ENCODE data around the gene IL10. TPM values are rescaled to one million over a fixed set of nuclear protein-coding genes. Genes with fewer than 3 reads are reported as not detected.

The IL10 gene
- total RNA-seq, 1 donor from 2014 or later = 1.4 TPM

DNA sequence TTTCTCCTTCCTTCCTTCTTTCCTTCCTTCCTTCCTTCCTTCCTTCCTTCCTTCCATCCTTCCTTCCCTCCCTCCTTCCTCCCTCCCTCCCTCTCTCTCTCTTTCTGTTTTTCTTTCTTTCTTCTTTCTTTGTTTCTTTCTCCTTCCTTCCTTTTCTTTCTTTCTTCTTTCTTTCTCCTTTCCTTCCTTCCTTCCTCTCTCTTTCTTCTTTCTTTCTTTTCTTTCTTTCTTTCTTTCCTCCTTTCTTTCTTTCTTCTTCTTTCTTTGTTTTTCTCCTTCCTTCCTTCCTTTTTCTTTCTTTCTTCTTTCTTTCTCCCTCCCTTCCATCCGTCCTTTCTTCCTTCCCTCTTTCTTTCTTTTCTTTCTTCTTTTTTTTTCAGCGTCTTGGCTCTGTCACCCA lies 19.8 kb downstream of the IL10 start:
- TF ChIP-seq, protein P1, sequence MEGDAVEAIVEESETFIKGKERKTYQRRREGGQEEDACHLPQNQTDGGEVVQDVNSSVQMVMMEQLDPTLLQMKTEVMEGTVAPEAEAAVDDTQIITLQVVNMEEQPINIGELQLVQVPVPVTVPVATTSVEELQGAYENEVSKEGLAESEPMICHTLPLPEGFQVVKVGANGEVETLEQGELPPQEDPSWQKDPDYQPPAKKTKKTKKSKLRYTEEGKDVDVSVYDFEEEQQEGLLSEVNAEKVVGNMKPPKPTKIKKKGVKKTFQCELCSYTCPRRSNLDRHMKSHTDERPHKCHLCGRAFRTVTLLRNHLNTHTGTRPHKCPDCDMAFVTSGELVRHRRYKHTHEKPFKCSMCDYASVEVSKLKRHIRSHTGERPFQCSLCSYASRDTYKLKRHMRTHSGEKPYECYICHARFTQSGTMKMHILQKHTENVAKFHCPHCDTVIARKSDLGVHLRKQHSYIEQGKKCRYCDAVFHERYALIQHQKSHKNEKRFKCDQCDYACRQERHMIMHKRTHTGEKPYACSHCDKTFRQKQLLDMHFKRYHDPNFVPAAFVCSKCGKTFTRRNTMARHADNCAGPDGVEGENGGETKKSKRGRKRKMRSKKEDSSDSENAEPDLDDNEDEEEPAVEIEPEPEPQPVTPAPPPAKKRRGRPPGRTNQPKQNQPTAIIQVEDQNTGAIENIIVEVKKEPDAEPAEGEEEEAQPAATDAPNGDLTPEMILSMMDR (IDR thresholded peaks at IDR 0.05) = no peak
- H3K36me3 ChIP-seq = no peaks in the 10 kb centered on the region
- H3K4me1 ChIP-seq = no peaks in the 10 kb centered on the region
- intact Hi-C loops (cut with DNase I) = no loop called here
- DNase-seq (no peak), ATAC-seq (no peak)
- no peak overlapping the region for H3K27ac ChIP-seq
- H3K4me3 ChIP-seq = no peak overlapping the region
- no peaks in the 10 kb centered on the region for H3K27me3 ChIP-seq (ENCODE audit: low read depth)
- H3K9me3 ChIP-seq = no peaks in the 10 kb centered on the region

DNA sequence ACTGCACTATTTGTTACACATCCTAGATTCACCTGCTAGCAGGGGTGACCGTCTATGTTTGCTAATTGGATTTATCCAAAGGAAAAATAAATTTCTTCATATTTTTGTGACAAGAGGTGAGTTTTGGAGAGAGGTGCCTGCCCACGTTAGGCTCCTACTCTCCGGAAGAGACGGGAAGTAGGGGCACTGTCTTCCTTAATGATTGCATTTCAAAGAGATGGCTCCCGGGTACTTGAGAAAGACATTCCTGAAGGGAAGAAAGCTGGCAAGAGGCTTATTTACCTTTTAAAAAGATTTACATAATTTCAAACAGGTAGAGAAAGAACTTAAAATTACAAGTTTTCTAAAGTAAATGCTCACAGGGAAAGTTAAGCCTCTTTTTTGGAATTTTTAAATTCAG lies 20.4 kb downstream of the IL10 start:
- no peaks in the 10 kb centered on the region for H3K4me1 ChIP-seq
- H3K36me3 ChIP-seq = no peaks in the 10 kb centered on the region
- DNase-seq (no peak), ATAC-seq (no peak)
- intact Hi-C loops (cut with DNase I) = no loop called here
- TF ChIP-seq, protein P1 (IDR thresholded peaks at IDR 0.05) = no peak
- H3K27me3 ChIP-seq (ENCODE audit: low read depth) = no peaks in the 10 kb centered on the region
- no peaks in the 10 kb centered on the region for H3K9me3 ChIP-seq
- H3K4me3 ChIP-seq = no peak overlapping the region
- H3K27ac ChIP-seq = no peak overlapping the region

DNA sequence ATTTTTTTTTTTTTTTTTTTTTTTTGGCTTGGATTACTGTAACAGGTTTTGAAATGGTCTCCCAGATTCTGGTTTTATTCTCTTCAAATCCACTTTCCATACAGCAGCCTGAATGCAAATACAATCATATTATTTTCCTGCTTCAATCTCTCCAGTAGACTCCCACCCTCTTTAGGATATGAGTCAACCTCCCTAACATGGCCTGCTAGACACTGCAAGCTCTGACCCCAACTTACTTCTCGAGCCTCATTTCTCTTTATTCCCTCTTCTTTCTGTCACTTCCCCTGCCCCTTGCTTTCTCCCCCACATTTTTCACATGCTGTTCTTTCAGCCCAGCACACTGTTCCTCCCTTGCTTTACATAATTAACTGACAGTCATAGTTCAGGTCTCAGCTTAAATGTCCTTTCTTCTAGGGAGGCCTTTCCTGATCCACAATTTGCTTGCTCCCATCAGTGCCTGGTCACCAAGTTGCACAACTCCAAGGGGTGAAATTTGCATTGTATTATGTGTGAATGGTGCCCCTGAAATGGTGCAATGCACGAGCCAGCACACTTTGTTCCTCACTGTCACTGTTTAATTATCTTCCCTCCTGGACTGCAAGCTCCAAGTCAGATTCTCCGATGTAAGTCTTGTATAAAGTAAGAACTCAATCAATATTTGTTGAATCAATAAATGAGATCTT lies 23.8 kb downstream of the IL10 start:
- no peak for DNase-seq
- H3K27me3 ChIP-seq (ENCODE audit: low read depth) = no peaks in the 10 kb centered on the region
- no peak for ATAC-seq
- H3K27ac ChIP-seq = no peak overlapping the region
- H3K36me3 ChIP-seq = no peaks in the 10 kb centered on the region
- H3K4me3 ChIP-seq = no peak overlapping the region
- H3K4me1 ChIP-seq = no peaks in the 10 kb centered on the region
- intact Hi-C loops (cut with DNase I) = no loop called here
- H3K9me3 ChIP-seq = no peaks in the 10 kb centered on the region
- TF ChIP-seq, protein P1 (IDR thresholded peaks at IDR 0.05) = no peak

DNA sequence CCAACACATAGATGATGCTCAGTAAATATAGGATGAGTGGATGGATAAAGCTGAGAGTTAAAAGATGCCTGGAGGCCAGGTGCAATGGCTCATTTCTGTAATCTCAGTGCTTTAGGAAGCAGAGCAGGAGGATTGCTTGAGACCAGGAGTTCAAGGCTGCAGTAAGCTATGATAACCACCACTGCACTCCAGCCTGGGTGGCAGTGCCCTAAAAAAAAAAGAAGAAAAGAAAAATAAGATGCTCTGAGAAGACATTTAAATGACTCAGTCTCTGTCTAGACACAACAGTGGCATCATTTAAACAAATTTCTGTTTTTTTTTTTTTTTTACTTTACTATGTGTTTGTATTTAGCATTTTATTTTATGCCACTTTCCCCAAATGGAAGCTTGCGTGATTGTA lies 27.0 kb downstream of the IL10 start:
- ATAC-seq = no peak

DNA sequence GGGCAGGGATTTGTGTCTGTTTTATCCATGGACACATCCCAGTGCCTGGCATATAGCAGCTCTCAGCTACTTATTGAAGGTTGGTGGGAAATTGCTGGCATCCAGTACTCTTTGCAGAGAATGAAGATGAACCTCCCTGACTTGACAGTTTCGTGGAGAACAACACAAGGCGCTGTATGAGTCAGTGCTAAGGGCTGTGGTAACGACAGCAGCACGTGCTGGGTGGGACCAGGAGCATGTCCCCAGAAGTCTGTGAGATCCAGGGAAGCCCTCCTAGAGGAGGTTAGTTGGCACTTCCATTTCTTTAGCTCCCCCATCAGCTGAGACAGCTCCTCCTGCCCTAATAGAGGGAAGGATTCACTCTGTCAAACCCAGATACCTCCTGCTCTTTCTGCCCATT lies 27.6 kb downstream of the IL10 start:
- TF ChIP-seq, protein P1 (IDR thresholded peaks at IDR 0.05) = no peak
- intact Hi-C loops (cut with DNase I) = no loop called here
- H3K4me1 ChIP-seq = peaks cover 4% of the 10 kb centered on the region
- H3K36me3 ChIP-seq = no peaks in the 10 kb centered on the region
- DNase-seq (no peak), ATAC-seq (peak in 1 of 2 donors; percentile 27)
- H3K27me3 ChIP-seq (ENCODE audit: low read depth) = no peaks in the 10 kb centered on the region
- H3K4me3 ChIP-seq = no peak overlapping the region
- H3K9me3 ChIP-seq = no peaks in the 10 kb centered on the region
- H3K27ac ChIP-seq = no peak overlapping the region

More for the DNA sequence above, 27.0 kb downstream of the IL10 start:
- Histone ChIP-seq H3K27me3 (ENCODE audit: low read depth) (no peaks in the 10 kb centered on the region), H3K4me3 (no peak overlapping the region), H3K27ac (no peak overlapping the region), H3K4me1 (no peaks in the 10 kb centered on the region), H3K36me3 (no peaks in the 10 kb centered on the region), H3K9me3 (no peaks in the 10 kb centered on the region)
- intact Hi-C loops (cut with DNase I) = no loop called here
- DNase-seq = no peak
- TF ChIP-seq, protein P1 (IDR thresholded peaks at IDR 0.05) = no peak
